RWPE2 (cell line): ENCODE measurements around the gene RABAC1.

Source experiments
- ATAC-seq: fragments of 200-7000 bp; cut with Tn5 transposase; 3 replicates; pipeline ENCODE4 v1.9.1; 2021; ENCODE audit warnings: low read depth
- DNase-seq: peaks from one replicate; pipeline ENCODE4 v3.0.0-alpha.2; 2020; ENCODE audit warnings: low spot score
- H3K27ac ChIP-seq: fragments of 450-650 bp; 2 replicates; pipeline ENCODE4 v1.5.1; 2017; ENCODE audit warnings: mild to moderate bottlenecking; ENCODE audit not compliant: poor library complexity, severe bottlenecking
- H3K27me3 ChIP-seq: fragments of 250-450 bp; sonication (Bioruptor Pico); 2 replicates; pipeline ENCODE4 v1.5.1; 2021; ENCODE audit warnings: mild to moderate bottlenecking, moderate library complexity; ENCODE audit not compliant: insufficient read depth, poor library complexity, severe bottlenecking
- H3K36me3 ChIP-seq: fragments of 250-450 bp; sonication (Bioruptor Pico); 2 replicates; pipeline ENCODE4 v1.5.1; 2020; ENCODE audit warnings: low read depth, mild to moderate bottlenecking, moderate library complexity
- H3K4me1 ChIP-seq: fragments of 250-450 bp; sonication (Bioruptor Pico); 2 replicates; pipeline ENCODE4 v1.5.1; 2021; ENCODE audit warnings: mild to moderate bottlenecking, moderate library complexity; ENCODE audit not compliant: insufficient read depth, poor library complexity, severe bottlenecking
- H3K4me3 ChIP-seq: fragments of 250-450 bp; sonication (Bioruptor Pico); 2 replicates; pipeline ENCODE4 v1.5.1; 2021; ENCODE audit warnings: mild to moderate bottlenecking, moderate library complexity; ENCODE audit not compliant: severe bottlenecking
- H3K9me3 ChIP-seq: fragments of 250-450 bp; sonication (Bioruptor Pico); 2 replicates; pipeline ENCODE4 v1.5.1; 2021; ENCODE audit warnings: mild to moderate bottlenecking, moderate library complexity; ENCODE audit not compliant: severe bottlenecking
- CTCF ChIP-seq: fragments of 450-650 bp; IDR thresholded peaks from one replicate; pipeline ENCODE4 v1.5.1; 2017; ENCODE audit warnings: mild to moderate bottlenecking, moderate library complexity; ENCODE audit not compliant: poor library complexity, severe bottlenecking

RABAC1 gene

GRCh38 chr19:41928754-41929535 is 30.2 kb downstream of the RABAC1 start:
- no peak for ATAC-seq
- peak overlapping the region; percentile 27 for H3K4me3 ChIP-seq
- H3K27me3 ChIP-seq = peaks cover 91% of the 10 kb centered on the region
- H3K36me3 ChIP-seq = no peaks in the 10 kb centered on the region
- TF ChIP-seq CTCF = no peak
- DNase-seq = no peak
- H3K27ac ChIP-seq = no peak overlapping the region
- H3K9me3 ChIP-seq = no peaks in the 10 kb centered on the region
- no peaks in the 10 kb centered on the region for H3K4me1 ChIP-seq

- Histone ChIP-seq H3K4me3 (peak within 1 kb of the TSS; percentile 27), H3K27ac (no peak within 1 kb of the TSS), H3K4me1 (no peaks in the 10 kb centered on the region), H3K9me3 (no peaks in the 10 kb centered on the region), H3K27me3 (peaks cover 87% of the 10 kb centered on the region), H3K36me3 (no peaks in the 10 kb centered on the region)
- no peak for TF ChIP-seq CTCF
- DNase-seq = no peak
- ATAC-seq = peak; percentile 17; the same call in 1 of the 3 replicates
Observed at GRCh38 chr19:41928221-41928683, 30.9 kb downstream of the RABAC1 start, which contains the start of gene ERFL. ERFL (minus strand) TSS chr19:41928449; CDS start chr19:41912919, 15,530 bp downstream.

GRCh38 chr19:41927497-41928192 is 31.5 kb downstream of the RABAC1 start:
- no peaks in the 10 kb centered on the region for H3K4me1 ChIP-seq
- ATAC-seq (no peak), DNase-seq (no peak)
- no peak overlapping the region for H3K4me3 ChIP-seq
- no peak overlapping the region for H3K27ac ChIP-seq
- H3K36me3 ChIP-seq = no peaks in the 10 kb centered on the region
- no peak for TF ChIP-seq CTCF
- H3K27me3 ChIP-seq = peaks cover 87% of the 10 kb centered on the region
- H3K9me3 ChIP-seq = no peaks in the 10 kb centered on the region

GRCh38 chr19:41926763-41927496 is 32.2 kb downstream of the RABAC1 start:
- H3K4me1 ChIP-seq = no peaks in the 10 kb centered on the region
- TF ChIP-seq CTCF = no peak
- ATAC-seq = no peak
- no peaks in the 10 kb centered on the region for H3K9me3 ChIP-seq
- H3K27ac ChIP-seq = no peak overlapping the region
- no peak overlapping the region for H3K4me3 ChIP-seq
- no peak for DNase-seq
- no peaks in the 10 kb centered on the region for H3K36me3 ChIP-seq
- H3K27me3 ChIP-seq = peaks cover 87% of the 10 kb centered on the region
